Cardiac muscle cell (in vitro differentiated cells and primary cell): ENCODE data around the gene ZNF512B. TPM values are rescaled to one million over a fixed set of nuclear protein-coding genes. Genes with fewer than 3 reads are reported as not detected.

Experiments
- DNase-seq, 2 donors: peaks; one replicate each; pipeline versions ENCODE4 v3.0.0 to v3.0.0-alpha.2; 2010 to 2017; ENCODE audit warnings: low read depth in 1 of 2, low spot score in 1 of 2
- H3K27ac ChIP-seq: fragments of 200-600 bp; sonication (generic); 2 replicates; pipeline ENCODE4 v1.5.1; 2016
- H3K27me3 ChIP-seq: fragments of 200-600 bp; sonication (generic); 2 replicates; pipeline ENCODE4 v1.6.0; 2016; ENCODE audit warnings: control low read depth
- H3K36me3 ChIP-seq: fragments of 200-600 bp; sonication (generic); 2 replicates; pipeline ENCODE4 v1.5.1; 2016; ENCODE audit warnings: control low read depth
- H3K4me1 ChIP-seq: fragments of 200-600 bp; sonication (generic); 2 replicates; pipeline ENCODE4 v1.8.1; 2017; ENCODE audit warnings: low read depth, mild to moderate bottlenecking, mixed run types
- H3K4me3 ChIP-seq: fragments of 200-600 bp; sonication (generic); 2 replicates; pipeline ENCODE4 v1.5.1; 2016; ENCODE audit warnings: mild to moderate bottlenecking
- H3K9me3 ChIP-seq: fragments of 200-600 bp; sonication (generic); 2 replicates; pipeline ENCODE4 v1.5.1; 2017; ENCODE audit warnings: low read depth, mild to moderate bottlenecking, control low read depth
- polyA plus RNA-seq: library from polyadenylated mRNA; unstranded; fragments of >200 nt; fragmentation: Nextera tagmentation; extraction: Ambion mirVana; gene quantifications from 2 replicates; pipeline ENCODE4 v1.2.1, GENCODE V29; 2016
- total RNA-seq: library from RNA; depleted of rRNA; stranded (reverse); fragments of >200 nt; gene quantifications from 2 replicates; pipeline ENCODE4 v1.2.3, GENCODE V29; 2016
- TF ChIP-seq, protein P1 (sequence below): IDR thresholded peaks from 2 replicates; pipeline ENCODE4 v1.5.1; 2012; ENCODE audit warnings: low read depth, mild to moderate bottlenecking, low read length

The ZNF512B gene
- total and polyA plus RNA-seq, 2 experiments from 2014 or later, result 13.7 to 45.8 TPM

DNA sequence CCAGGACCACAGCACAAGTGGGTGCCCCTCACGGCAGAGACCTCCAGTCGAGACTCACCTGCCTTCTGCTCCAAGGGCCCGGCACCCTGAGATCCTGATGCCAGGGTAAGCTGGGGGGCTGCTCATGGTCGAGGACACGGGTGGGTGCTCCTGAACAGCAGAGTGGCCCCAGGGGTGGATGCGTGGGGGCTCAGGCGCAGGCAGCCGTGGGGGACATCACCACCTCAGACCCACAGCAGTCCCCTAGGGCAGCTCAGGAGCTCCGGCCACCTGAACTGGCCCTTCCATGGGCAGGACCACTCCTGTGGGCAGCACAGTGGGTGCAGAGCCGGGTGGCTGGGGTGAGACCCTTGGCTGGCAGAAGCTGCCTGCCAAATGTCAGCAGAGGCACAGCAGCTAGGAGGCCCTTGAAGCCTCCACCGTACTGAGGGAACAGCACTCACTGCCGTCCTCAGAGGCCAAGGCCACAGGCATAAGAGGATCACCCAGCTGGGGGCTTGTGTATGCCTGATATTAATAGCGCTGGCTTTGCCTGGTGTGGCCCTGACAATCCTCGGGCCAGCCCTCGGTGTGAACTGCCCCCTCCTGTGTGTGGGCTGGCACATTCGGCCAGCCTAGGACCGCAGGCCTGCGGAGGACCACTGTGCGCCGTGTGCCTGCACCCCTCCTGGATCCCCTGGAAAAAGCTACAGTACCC lies 18.9 kb downstream of the ZNF512B start:
- H3K4me3 ChIP-seq, result no peak overlapping the region
- H3K9me3 ChIP-seq, result no peaks in the 10 kb centered on the region
- H3K36me3 ChIP-seq, result peaks cover under 1% of the 10 kb centered on the region
- TF ChIP-seq, protein P1, sequence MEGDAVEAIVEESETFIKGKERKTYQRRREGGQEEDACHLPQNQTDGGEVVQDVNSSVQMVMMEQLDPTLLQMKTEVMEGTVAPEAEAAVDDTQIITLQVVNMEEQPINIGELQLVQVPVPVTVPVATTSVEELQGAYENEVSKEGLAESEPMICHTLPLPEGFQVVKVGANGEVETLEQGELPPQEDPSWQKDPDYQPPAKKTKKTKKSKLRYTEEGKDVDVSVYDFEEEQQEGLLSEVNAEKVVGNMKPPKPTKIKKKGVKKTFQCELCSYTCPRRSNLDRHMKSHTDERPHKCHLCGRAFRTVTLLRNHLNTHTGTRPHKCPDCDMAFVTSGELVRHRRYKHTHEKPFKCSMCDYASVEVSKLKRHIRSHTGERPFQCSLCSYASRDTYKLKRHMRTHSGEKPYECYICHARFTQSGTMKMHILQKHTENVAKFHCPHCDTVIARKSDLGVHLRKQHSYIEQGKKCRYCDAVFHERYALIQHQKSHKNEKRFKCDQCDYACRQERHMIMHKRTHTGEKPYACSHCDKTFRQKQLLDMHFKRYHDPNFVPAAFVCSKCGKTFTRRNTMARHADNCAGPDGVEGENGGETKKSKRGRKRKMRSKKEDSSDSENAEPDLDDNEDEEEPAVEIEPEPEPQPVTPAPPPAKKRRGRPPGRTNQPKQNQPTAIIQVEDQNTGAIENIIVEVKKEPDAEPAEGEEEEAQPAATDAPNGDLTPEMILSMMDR, result no peak
- H3K27ac ChIP-seq, result peak overlapping the region; percentile 84
- peak in 1 of 2 donors; percentile 77 for DNase-seq
- no peaks in the 10 kb centered on the region for H3K27me3 ChIP-seq
- H3K4me1 ChIP-seq, result peaks cover 42% of the 10 kb centered on the region

DNA sequence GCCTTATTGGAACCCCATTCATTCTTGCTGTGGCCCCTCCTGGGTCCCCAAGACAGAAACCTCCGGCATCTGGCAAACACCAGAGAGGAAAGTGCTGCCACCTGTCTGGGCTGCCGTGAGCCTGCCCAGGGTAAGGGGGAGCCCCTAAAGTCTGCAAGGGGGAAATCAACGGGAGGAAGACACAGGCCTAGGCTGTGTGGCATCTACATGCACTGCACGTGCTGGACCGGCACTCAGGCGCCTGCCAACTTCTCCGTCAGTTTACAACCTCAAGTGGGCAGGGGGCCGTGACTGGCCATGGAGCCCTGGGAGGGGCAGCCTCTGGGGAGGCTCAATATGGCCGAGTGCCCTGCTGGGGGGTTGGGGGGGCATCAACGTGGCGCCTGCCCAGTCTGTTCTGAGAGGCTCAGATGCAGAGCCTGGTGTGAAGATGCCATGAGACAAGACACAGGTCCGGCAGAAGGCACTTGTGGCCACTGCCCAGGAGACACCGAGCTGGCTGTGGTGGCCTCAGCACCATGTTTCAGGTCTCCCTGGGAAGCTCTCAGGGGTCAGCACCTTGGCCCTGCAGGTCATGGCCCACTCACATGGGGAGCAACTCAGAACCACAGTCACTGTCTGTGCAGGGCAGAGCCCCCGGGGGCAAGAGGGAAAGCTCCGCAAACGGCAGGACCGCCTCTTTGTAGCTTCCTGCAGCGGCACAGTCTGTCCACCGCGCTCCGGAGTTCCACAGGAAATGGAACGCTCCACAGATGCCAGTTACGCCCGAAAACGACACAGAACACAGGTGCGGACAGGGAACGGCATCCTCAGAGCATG lies 21.9 kb downstream of the ZNF512B start:
- H3K27ac ChIP-seq, result peak overlapping the region; percentile 64
- no peaks in the 10 kb centered on the region for H3K27me3 ChIP-seq
- H3K4me3 ChIP-seq, result no peak overlapping the region
- H3K36me3 ChIP-seq, result peaks cover 17% of the 10 kb centered on the region
- no peaks in the 10 kb centered on the region for H3K9me3 ChIP-seq
- H3K4me1 ChIP-seq, result peaks cover 28% of the 10 kb centered on the region
- no peak for DNase-seq
- TF ChIP-seq, protein P1, result no peak

DNA sequence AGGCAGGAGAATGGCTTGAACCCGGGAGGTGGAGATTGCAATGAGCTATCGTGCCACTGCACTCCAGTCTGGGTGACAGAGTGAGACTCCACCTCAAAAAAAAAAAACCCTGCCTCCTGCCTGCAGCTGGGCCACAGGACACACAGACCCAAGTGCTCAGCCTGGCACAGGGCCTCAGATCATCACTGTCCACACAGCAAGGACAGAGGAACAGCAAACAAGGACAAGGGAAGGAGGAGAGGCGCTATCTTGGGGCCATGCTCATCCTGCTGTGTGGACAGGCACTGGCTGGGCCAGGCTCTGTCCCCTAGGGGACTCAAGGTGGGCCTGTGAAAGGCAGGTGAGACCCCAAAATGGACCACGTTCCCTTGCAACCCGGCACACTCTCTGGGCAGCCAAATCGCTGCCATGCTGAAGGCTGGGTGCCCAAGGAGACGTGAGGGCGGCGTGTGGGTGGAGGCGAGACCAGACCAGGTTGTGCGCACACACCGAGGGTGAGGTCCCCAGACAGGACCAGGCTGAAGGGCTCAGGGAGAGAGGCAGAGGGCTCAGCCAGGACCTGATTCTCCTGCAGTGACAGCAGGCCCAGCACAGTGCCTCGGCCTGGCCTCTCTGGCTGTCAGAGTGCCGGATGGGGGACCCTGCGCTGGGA lies 22.6 kb downstream of the ZNF512B start:
- peaks cover 17% of the 10 kb centered on the region for H3K36me3 ChIP-seq
- TF ChIP-seq, protein P1, result no peak
- H3K9me3 ChIP-seq, result no peaks in the 10 kb centered on the region
- H3K4me3 ChIP-seq, result no peak overlapping the region
- no peak overlapping the region for H3K27ac ChIP-seq
- H3K27me3 ChIP-seq, result no peaks in the 10 kb centered on the region
- peaks cover 28% of the 10 kb centered on the region for H3K4me1 ChIP-seq
- no peak for DNase-seq

DNA sequence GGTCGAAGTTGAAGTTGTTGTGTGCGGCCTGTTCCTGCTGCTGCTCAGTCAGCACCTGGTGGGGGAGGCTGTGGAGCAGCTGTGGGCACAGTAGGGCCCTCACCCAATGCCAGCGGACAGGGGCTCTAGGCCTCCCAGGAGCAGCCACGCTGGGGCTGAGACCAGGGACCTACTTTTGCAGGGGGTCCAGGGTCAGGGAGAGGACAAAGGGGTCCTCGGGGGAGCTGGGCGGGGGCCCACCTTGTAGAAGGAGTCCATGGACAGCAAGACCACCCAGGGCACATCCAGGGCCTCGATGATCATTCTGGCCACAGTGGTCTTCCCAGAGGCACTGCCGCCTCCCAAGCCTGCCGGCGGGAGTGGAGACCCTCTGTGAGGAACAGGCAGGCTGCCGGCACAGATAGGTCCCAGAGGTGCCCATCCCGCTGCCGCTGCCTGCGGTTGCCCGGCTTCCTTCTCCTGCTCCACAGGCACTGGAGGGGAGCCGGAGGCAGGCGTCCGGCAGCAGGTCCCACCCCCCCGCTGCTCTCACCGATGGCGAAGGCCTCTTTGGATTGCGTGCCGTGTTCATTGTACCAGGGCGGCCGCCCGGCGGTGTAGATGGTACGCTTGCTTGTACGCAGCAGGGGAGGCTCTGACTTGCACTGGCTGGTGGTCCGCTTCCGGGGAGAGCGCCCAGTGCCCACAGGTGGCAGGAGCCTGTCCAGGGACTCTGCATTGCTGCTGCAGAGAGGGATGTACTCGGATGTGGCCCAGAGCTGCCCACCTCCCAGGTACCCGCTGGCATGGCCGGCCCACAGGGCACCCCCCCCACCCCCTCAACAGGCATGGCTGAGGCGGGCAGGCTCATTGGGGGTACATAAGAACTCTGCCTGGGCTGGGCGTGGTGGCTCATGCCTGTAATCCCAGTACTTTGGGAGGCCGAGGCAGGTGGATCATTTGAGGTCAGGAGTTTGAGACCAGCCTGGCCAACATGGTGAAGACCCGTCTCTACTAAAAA lies 23.5 kb downstream of the ZNF512B start:
- peaks cover 17% of the 10 kb centered on the region for H3K36me3 ChIP-seq
- no peak overlapping the region for H3K4me3 ChIP-seq
- H3K4me1 ChIP-seq, result peaks cover 21% of the 10 kb centered on the region
- TF ChIP-seq, protein P1, result no peak
- H3K27me3 ChIP-seq, result no peaks in the 10 kb centered on the region
- H3K27ac ChIP-seq, result no peak overlapping the region
- DNase-seq, result no peak
- no peaks in the 10 kb centered on the region for H3K9me3 ChIP-seq
